GM21367 (cell line): ENCODE measurements around the gene LIMA1.
"Not testable (repeated sequence)": the region's sequence is repeated elsewhere in the genome, so short reads cannot be mapped to it uniquely, and the experiment has no call there.

Experiments
- ATAC-seq: cut with Tn5 transposase; IDR thresholded peaks from one replicate; pipeline ENCODE4 v1.9.1; 2021; ENCODE audit not compliant: unreplicated experiment

The LIMA1 gene

DNA sequence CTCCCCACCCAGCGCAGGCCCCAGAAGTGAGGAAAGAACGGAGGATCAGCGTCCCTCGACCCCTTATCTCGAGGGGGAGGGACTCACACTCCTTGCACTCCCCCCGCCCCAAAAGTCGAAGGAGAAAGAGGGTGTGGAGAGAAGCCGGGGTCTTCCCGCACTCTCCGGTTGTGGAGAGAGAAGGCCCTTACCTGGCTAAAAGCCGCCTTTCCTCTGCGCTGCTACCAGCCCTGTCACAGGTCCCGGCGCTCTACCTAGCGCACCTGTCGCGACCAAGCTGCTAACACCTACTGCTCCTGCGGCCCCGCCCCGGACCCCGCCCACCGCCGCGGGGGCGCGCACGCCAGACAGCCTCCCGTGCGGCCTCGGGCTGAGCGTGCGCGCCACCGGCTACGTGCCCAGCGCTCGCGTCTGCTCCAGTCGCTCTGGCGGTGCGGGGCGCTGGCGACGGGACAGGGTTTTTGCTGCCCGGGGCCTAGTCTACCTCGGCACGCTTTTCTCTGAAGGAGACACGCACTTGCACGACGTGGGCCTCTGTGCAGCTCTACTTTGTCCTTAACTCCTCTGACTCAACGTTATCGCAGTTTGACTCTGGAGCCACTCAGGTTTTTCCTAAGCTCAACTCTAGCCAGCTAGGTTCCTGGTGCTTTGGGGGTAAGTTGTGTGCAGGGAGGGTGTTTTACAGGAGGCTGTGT is at the start of gene LIMA1:
Gene LIMA1 (minus strand): TSS at position 292 of the 695 bp plus-strand sequence. CDS start 34,769 bp downstream, outside the sequence.
- ATAC-seq = peak; percentile 91

DNA sequence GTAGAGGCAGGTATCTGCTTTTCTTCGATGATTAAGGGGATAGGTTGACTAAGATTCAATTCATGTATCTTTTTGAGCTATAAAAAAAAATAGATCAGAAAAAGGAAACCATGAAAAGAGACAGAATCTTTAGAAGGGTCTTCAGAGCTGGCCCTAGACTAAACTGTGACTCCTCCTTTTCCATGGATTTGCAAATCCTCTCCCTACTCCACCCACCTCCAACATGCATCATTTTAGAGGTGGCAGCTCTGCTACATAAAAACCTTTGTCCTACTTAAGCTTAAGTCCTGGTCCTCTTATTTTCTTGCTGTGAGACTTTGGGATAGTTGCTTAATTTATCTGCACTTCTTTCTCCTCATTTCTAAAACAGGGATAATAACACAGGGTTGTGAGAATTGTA is 48.4 kb upstream of the LIMA1 start:
- no peak for ATAC-seq

DNA sequence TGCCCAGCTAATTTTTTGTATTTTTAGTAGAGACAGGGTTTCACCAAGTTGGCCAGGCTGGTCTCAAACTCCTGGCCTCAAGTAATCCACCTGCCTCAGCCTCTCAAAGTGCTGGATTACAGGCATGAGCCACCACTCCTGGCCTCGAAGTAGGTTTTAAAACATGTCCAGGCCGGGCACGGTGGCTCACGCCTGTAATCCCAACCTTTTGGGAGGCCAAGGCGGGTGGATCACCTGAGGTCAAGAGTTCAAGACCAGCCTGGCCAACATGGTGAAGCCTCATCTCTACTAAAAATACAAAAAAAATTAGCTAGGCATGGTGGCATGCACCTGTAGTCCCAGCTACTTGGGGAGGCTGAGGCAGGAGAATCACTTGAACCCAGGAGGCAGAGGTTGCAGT is 45.3 kb upstream of the LIMA1 start:
- ATAC-seq = not testable (repeated sequence)

DNA sequence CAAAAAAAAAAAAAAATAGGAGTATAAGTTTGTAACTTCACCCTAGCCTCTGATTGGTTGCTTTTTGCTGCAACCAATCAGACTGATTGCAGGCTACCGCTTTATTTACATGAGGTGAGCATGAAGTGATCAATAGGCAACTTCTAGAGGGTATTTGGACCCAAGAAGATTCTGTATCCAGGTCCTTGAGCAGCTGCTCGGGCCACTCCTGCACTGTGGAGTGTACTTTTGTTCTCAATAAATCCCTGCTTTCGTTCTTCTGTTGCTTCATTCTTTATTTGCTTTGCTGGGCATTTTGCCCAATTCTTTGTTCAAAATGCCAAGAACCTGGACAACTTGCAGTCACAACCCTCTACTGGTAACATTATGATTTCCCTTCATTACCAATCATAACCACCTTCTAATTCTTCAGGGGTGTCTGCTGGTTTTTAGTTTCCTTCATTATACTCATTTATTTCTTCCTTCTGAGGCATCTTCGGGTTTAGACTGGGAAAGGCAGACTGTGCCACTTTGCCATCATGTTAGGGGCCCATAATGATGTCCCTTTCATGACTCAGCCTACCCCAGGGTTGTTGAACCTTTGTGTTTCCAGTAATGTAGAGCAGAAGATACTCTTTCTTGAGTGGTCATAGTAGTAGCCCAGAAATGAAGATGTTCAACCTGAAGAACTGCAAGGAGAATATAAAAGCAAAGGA is 43.4 kb upstream of the LIMA1 start:
- ATAC-seq = no peak

DNA sequence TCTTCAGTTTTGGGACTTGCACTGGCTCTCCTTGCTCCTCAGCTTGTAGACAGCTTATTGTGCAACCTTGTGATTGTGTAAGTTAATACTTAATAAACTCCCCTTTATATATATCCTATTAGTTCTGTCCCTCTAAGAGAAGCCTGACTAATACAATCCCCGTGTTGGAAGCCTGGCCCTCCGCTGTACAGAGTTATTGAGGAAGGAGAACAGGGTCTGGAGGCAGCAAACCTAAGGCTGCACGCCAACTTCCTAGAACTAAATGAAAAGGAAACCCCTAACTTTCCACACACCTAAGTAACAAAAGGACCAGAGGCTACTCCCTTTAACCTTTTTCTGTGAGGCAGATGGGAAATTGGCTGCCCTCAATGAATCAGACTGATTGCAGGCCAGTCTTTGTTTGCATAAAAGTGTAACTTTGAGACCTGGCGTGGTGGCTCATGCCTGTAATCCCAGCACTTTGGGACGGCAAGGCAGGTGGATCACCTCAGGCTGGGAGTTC is 42.6 kb upstream of the LIMA1 start:
- ATAC-seq = no peak

DNA sequence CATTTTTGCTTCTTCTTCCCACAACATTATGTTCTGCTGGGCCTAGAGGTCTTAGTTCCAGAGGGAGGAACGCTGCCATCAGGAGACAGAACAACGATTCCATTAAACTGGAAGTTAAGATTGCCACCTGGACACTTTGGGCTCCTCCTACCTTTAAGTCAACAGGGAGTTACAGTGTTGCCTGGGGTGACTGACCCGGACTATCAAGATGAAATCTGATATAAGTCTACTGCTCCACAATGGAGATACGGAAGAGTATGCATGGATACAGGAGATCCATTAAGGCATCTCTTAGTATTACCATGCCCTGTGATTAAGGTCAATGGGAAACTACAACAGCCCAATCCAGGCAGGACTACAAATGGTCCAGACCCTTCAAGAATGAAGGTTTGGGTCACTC is 41.5 kb upstream of the LIMA1 start:
- not testable (repeated sequence) for ATAC-seq

DNA sequence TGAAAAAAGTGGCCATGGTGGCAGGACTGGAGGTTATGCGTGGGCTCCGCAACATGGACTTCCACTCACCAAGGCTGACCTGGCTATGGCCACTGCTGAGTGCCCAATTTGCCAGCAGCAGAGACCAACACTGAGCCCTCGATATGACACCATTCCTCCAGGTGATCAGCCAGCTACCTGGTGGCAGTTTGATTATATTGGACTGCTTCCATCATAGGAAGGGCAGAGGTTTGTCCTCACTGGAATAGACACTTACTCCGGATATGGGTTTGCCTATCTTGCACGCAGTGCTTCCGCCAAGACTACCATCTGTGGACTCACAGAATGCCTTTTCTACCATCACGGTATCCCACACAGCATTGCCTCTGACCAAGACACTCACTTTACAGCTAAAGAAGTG is 40.8 kb upstream of the LIMA1 start:
- not testable (repeated sequence) for ATAC-seq

DNA sequence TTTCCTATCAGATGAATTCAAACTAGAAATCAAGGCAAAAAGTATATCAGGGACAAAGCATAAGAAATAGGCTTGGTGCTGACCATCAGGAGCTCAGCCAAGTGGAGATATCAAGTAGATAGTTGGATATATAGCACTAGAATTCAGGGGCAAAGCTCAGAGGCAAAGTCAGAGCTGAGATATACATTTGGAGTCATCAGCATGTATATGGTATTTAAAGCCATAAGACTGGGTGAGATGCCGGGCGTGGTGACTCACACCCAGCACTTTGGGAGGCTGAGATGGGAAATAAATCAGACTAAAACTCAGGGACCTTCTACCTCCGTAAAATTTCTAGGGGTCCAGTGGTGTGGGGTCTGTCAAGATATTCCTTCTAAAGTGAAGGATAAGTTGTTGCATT is 38.9 kb upstream of the LIMA1 start:
- ATAC-seq = no peak

DNA sequence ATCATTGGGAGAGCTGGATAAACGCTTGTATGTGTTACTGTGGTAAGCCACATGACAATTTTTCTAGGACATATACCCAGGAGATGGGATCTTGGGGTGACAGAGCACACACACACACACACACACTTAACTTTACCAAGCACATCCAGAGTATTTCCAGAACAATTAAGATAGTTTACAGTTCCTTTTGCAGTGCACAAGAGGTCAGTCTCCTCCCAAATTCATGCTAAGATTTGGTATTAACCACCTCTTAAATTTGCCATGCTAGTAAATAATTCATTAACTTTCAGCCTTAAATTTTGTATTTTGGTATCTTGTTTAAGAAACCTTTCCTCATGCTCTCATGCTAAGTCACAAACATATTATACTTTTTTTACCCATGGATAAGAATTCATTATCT is 33.9 kb upstream of the LIMA1 start:
- no peak for ATAC-seq

DNA sequence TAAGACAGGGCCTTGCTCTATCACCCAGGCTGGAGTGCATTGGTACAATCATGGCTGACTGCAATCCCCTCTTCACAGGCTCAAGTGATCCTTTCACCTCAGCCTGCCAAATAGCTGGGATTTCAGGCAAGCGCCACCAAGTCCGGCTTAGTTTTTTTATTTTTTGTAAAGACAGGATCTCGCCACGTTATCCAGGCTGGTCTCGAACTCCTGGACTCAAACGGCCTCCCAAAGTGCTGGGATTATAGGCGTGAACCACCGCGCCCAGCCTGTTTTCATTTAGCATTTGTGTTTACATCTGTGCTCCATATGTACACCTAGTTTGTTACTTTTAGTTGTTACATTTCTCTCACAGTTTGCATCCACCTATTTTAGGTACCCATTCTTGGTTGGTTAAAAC is 32.5 kb upstream of the LIMA1 start:
- ATAC-seq = no peak

DNA sequence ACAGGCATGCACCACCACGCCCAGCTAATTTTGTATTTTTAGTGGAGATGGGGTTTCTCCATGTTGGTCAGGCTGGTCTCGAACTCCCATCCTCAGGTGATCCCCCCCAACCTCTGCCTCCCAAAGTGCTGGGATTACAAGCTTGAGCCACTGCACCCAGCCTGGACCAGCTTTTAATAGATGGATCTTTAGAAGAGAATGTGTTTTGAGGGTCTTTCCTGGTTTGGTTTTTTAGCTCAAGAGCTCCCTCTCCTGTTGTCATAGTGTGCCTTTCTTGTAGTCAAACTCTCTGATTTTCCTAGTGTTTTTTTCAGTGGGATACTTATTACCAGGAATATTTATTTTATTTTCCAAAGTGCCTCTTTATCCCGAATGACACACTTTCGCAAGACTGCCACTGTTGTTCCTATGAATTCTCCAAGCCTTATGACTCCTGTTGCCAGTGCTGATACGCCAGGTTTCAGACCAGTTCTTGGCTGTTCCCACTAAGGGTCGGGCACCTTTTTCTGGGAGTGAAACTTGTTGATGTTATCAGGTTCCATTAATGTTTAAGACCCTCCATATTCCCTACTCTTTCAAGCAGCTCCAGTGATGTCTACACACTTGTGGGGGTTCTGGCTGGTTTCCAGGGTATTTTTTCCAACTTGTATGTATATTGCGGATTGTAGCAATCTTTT is 31.5 kb upstream of the LIMA1 start:
- ATAC-seq = no peak

DNA sequence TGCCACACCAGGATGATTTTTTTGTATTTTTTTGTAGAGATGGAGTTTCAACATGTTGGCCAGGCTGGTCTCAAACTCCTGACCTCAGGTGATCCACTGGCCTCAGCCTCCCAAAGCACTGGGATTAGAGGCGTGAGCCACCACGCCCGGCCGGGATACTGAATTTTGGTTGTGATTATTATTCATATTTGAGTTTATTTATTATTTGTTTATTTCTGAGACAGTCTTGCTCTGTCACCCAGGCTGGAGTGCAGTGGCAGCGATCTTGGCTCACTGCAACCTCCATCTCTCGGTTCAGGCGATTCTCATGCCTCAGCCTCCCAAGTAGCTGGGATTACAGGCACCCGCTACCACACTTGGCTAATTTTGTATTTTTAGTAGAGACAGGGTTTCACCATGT is 30.7 kb upstream of the LIMA1 start:
- not testable (repeated sequence) for ATAC-seq

DNA sequence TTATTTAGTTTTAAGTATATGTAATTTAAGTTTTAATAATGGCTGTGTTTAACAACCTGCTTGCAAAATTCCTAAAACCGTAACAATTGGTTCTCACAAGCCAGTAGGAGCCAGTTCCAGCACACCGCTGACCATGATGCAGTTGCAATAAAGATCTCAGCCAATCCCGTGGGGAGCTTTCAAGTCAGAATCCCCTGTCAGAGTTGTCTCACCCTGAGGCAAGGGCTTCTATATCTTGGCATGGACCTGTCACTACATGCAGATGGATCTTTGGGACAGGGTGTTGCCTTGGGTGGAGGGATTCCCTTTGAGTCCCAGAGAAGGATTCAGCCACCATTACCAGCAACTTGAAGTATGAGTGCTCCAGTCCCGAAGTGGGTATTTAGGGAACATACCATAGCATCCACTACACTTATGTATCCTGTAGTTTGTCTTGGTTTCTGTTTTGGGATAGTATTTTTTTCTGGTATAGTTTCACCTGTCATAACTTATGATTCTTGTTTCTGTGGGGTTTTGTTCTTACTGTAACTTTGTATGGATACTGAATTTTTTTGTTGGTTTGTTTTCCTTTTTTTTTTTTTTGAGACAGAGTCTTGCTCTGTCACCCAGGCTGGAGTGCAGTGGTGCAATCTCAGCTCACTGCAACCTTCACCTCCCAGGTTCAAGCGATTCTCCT is 30.1 kb upstream of the LIMA1 start:
- no peak for ATAC-seq

DNA sequence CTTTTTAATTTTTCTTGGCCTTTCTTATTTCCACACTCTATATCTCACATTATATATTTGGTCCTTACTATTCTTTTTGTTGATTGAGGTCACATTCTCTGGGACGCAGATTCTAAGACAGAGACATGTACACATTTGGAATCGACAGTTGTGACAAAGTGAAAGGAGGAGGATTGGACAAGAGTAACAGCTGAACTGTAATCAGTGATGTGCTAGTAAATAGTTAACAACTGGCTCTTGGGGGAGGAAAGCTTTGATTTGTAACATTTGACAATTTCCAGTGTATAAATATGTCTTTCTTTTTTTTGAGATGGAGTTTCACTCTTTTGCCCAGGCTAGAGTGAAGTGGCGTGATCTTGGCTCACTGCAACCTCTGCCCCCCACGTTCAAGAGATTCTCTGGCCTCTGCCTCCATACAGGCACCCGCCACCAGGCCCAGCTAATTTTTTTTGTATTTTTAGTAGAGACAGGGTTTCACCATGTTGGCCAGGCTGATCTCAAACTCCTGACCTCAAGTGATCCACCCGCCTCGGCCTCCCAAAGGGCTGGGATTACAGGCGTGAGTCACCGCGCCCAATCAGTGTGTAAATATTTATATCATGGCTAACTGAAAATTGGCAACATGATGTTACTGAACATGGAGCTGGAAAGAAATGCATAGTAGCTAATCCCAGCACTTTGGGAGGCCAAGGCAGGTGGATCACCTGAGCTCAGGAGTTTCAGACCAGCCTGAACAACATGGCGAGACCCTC is 28.7 kb upstream of the LIMA1 start:
- ATAC-seq = not testable (repeated sequence)

DNA sequence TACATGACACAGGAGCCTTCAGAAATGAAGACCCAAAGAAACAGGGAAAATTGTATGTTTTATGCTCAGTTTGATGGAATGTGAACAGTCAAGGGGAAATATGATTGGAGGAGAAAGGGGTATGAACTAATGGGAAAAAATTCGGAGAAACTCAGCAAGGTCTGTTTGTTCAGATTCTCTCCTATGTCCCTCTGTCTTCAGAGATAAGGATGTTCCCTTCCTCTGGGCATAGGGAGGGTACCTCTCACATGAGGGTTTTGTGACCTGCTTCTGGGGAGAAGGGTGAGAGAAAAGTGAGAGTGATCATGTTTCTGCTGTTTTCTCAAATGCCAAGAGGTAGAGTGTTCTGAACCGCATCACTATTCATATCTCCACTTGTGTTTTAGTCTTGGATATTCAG is 26.6 kb upstream of the LIMA1 start:
- no peak for ATAC-seq

DNA sequence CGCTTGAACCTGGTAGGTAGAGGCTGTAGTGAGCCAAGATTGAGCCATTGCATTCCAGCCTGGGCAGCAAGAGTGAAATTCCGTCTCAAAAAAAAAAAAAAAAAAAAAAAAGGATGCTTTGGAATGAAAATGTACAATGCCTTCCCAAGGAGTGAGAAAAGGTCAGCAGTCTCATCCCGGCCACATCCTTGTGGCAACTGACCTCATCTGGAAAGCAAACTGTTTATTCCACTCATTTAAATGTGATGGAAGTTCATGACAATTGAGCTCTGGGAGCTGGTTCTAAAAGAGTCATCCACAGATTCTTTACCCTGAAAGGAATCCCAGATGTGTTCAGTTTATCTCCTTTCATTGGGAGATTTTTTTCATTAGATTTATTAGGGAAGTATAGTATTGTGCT is 19.4 kb upstream of the LIMA1 start:
- ATAC-seq = no peak

DNA sequence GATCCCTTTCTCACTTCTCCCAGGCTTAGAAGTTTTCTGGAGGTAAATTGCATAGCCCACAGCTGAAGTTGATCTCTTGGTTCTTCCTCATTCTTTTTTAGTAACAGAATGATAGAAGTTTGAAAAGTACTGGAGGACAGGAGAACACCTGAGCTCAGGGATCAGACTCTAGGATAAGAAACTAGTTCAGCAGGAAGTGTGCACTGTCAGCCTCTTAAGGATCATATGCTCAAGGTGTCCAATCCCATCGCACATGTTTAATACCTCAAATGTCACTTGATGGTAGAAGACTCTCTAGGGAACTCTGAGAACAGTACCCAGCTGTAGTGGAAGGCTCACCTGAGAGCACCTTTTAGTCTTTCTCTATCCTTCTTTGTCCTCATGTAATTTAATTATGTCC is 14.7 kb upstream of the LIMA1 start:
- ATAC-seq = no peak

DNA sequence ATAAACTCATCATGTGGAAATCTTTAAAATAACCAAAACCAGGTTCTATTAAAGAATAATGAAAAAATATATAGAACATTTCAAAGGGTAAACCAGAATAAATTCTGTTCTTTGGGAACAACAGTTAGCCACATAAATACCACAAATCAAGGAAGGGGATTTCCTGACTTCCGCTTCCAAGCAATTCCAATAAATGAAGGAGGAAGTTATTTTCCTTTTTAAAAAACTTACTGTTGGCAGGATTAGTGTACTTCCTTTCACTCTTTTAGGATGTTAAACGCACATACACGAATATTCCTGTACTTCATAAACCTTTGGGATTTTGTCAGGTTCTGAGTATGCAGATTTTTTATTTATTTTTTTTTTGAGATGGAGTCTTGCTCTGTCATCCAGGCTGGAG is 13.7 kb upstream of the LIMA1 start:
- no peak for ATAC-seq

DNA sequence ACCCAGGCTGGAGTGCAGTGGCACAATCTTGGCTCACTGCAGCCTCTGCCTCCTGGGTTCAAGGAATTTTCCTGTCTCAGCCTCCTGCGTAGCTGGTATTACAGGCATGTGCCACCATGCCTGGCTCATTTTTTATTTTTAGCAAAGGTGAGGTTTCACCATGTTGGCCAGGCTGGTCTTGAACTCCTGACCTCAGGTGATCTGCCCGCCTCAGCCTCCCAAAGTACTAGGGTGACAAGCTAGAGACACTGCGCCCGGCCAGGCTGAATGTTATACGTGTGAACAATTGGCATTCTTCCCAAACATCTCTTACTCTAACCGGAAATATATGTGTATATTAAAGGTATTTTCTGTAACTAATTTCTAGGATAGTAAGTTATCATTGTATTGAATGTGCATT is 13.2 kb upstream of the LIMA1 start:
- no peak for ATAC-seq

DNA sequence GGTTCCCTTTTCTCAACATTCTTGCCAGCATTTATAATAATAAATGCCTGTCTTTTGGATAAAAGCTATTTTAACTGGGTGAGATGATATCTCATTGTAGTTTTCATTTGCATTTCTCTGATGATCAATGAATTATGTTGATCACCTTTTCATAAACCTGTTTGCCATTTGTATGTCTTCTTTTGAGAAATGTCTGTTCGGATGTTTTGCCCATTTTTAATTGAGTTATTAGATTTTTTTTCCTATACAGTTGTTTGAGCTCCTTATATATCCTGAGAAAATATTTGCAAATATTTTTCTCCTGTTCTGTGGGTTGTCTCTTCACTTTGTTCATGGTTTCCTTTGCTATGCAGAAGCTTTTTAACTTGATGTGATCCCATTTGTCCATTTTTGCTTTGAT is 8.1 kb upstream of the LIMA1 start:
- ATAC-seq = no peak

DNA sequence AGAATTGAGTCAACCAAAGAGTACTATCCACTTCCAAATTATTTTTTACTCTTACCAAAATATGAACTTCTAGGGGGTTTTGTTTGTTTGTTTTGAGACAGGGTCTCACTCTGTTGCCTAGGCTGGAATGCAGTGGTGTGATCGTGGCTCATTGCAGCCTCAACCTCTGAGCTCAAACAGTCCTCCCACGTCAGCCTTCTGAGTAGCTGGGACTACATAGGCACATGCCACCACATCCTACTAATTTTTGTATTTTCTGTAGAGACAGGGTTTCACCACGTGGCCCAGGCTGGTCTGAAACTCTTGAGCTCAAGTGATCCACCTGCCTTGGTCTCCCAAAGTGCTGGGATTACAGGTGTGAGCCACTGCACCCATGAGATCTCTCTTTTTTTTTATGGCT is 7.4 kb upstream of the LIMA1 start:
- not testable (repeated sequence) for ATAC-seq
